ENCODE data around the gene ADISSP. TPM values are rescaled to one million over a fixed set of nuclear protein-coding genes. Genes with fewer than 3 reads are reported as not detected.
A peak's percentile ranks its signal among the peaks of the same experiment; 100 is the strongest.

Gene ADISSP
- total and polyA plus RNA-seq, 11 donors = 7.8 to 22.2 (median 13.7) TPM

- Histone ChIP-seq H3K36me3 (peaks cover 0 to 15% (median 0%) of the 10 kb centered on the region in 9 donors), H3K27me3 (peaks cover 0 to 2% (median 0%) of the 10 kb centered on the region in 9 donors), H3K9me3 (no peaks in the 10 kb centered on the region), H3K4me3 (peak overlapping the region in 4 of 12 donors; percentile 4 to 21 (median 6)), H3K27ac (peak overlapping the region in 10 of 12 donors; percentile 22 to 92 (median 52)), H3K4me1 (peaks cover 0 to 79% (median 34%) of the 10 kb centered on the region in 12 donors)
- ATAC-seq = no peak
- 51 to 62% (median 54%) methylated on average over 10 to 11 of the region's 11 CpGs for WGBS, 4 donors
- peak in 1 of 5 donors; percentile 48 for DNase-seq
- TF ChIP-seq POLR2A (IDR thresholded peaks at IDR 0.05) = no peak
- TF ChIP-seq, protein P1, sequence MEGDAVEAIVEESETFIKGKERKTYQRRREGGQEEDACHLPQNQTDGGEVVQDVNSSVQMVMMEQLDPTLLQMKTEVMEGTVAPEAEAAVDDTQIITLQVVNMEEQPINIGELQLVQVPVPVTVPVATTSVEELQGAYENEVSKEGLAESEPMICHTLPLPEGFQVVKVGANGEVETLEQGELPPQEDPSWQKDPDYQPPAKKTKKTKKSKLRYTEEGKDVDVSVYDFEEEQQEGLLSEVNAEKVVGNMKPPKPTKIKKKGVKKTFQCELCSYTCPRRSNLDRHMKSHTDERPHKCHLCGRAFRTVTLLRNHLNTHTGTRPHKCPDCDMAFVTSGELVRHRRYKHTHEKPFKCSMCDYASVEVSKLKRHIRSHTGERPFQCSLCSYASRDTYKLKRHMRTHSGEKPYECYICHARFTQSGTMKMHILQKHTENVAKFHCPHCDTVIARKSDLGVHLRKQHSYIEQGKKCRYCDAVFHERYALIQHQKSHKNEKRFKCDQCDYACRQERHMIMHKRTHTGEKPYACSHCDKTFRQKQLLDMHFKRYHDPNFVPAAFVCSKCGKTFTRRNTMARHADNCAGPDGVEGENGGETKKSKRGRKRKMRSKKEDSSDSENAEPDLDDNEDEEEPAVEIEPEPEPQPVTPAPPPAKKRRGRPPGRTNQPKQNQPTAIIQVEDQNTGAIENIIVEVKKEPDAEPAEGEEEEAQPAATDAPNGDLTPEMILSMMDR (IDR thresholded peaks at IDR 0.05) = no peak
- intact Hi-C loops (cut with DNase I) = loop anchor here in 1 of 10 donors (1.0 kb wide), 1 partner anchor 8 kb away; no protein-coding TSS in a partner anchor
These were observed 29.2 kb downstream of the ADISSP start for GRCh38 chr20:3738111-3739053.

GRCh38 chr20:3735768-3736167 lies 31.8 kb downstream of the ADISSP start:
- Histone ChIP-seq H3K4me3 (no peak overlapping the region), H3K36me3 (peaks cover 0 to 6% (median 0%) of the 10 kb centered on the region in 9 donors), H3K4me1 (peaks cover 0 to 81% (median 40%) of the 10 kb centered on the region in 12 donors), H3K9me3 (no peaks in the 10 kb centered on the region), H3K27me3 (peaks cover 0 to 18% (median 0%) of the 10 kb centered on the region in 9 donors), H3K27ac (peak overlapping the region in 2 of 12 donors; percentile 24 to 37)
- DNase-seq = peak in 2 of 5 donors; percentile 3 to 6
- WGBS, 4 donors = 77 to 88% (median 81%) methylated on average over 4 of the region's 4 CpGs
- no peak for TF ChIP-seq POLR2A (IDR thresholded peaks at IDR 0.05)
- TF ChIP-seq, protein P1 (IDR thresholded peaks at IDR 0.05) = no peak
- no peak for ATAC-seq
- intact Hi-C loops (cut with DNase I) = no loop called here

DNA sequence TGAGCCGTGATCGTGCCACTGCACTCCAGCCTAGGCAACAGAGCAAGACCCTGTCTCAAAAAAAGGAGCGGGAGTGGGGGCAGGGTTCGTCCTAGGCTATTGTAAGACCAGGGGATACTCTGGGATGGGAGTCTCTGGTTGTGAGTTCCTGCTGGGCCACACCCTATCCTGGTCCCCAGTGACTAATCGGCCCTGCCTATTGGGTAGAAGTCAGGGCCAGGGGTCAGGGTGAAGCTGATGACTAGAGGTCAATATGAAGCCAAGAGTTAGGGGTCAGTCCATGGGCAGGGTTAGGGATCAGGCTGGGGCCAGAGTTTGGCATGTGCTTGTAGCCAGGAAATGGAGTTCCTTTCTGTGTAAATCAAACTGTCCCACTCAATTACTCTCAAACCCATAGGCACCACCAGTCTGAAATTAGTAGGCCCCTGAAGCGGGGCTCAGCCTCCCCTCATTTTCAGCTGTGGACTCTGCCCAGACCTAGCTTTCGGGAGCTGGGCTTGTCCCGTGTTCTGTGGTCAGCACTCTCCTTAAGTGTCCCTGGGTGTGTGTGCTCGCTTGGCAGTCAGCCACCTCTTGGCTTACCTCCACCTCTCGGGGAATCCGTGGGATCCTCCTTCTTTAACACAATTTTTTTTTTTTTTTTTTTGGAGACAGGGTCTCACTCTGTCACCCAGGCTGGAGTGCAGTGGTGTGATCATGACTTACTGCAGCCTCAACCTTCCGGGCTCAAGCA lies 33.3 kb downstream of the ADISSP start:
- Histone ChIP-seq H3K9me3 (no peaks in the 10 kb centered on the region), H3K27me3 (peaks cover 0 to 18% (median 0%) of the 10 kb centered on the region in 9 donors), H3K36me3 (peaks cover 0 to 6% (median 0%) of the 10 kb centered on the region in 9 donors), H3K4me3 (peak overlapping the region in 11 of 12 donors; percentile 51 to 91 (median 70)), H3K4me1 (peaks cover 0 to 81% (median 32%) of the 10 kb centered on the region in 12 donors), H3K27ac (peak overlapping the region; percentile 73 to 96 (median 94))
- TF ChIP-seq POLR2A (IDR thresholded peaks at IDR 0.05) = no peak
- TF ChIP-seq, protein P1 (IDR thresholded peaks at IDR 0.05) = no peak
- WGBS, 4 donors = 45 to 58% (median 51%) methylated on average over 12 of the region's 12 CpGs
- intact Hi-C loops (cut with DNase I) = no loop called here
- DNase-seq = peak in 3 of 5 donors; percentile 27 to 74 (median 57)
- ATAC-seq = peak; percentile 62 to 79 (median 67)

Data from heart left ventricle (tissue), 16 donors.